Nephron (organoid): ENCODE results near the gene SEMA4B.

Experiments used
- H3K27ac Mint-ChIP-seq, 3 experiments: 2 replicates each; pipeline ENCODE4 v1.8.0; 2020; ENCODE audit warnings: mixed read lengths in 3 of 3, mild to moderate bottlenecking in 2 of 3, moderate library complexity in 1 of 3
- H3K27me3 Mint-ChIP-seq: 2 replicates; pipeline ENCODE4 v1.8.0; 2021; ENCODE audit warnings: low read depth, mild to moderate bottlenecking, moderate library complexity, mixed read lengths
- H3K36me3 Mint-ChIP-seq: 2 replicates; pipeline ENCODE4 v1.8.0; 2020; ENCODE audit warnings: low read depth, mixed read lengths
- H3K4me1 Mint-ChIP-seq: 2 replicates; pipeline ENCODE4 v1.8.0; 2020; ENCODE audit warnings: mixed read lengths
- H3K4me3 Mint-ChIP-seq, 3 experiments: 2 replicates each; pipeline ENCODE4 v1.8.0; 2020; ENCODE audit warnings: mild to moderate bottlenecking in 3 of 3, mixed read lengths in 3 of 3, moderate library complexity in 2 of 3
- H3K9me3 Mint-ChIP-seq: 2 replicates; pipeline ENCODE4 v1.8.0; 2020; ENCODE audit warnings: mixed read lengths
- CTCF ChIP-seq, 3 experiments: fragments of 200-600 bp; sonication (generic); IDR thresholded peaks; one replicate each; pipeline ENCODE4 v1.5.0; 2021; ENCODE audit warnings: antibody characterized with exemption in 3 of 3; ENCODE audit not compliant: unreplicated experiment in 3 of 3

Gene SEMA4B

DNA sequence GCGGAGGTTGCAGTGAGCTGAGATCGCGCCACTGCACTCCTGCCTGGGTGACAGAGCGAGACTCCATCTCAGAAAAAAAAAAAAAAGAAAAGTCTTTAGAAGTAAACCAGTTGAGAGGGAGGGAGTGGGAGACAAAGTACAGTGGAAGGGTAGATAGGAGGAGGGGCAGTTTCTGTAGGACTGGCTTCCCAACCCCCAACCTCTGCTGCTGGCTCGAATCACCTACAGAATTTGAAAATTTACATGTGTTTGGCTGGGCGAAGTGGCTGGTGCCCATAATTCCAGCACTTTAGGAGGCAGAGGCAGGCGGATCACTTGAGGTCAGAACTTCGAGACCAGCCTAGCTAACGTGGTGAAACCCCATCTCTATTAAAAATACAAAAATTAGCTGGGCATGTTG, 24.1 kb upstream of the SEMA4B start:
- no peak for TF ChIP-seq CTCF (IDR thresholded peaks at IDR 0.05; ENCODE audit: unreplicated experiment in 3 of 3)
- Mint-ChIP-seq H3K27ac (peak overlapping the region in 1 of 3 experiments; percentile 33), H3K27me3 (peaks cover 5% of the 10 kb centered on the region), H3K4me1 (peaks cover 20% of the 10 kb centered on the region), H3K4me3 (no peak overlapping the region), H3K36me3 (no peaks in the 10 kb centered on the region), H3K9me3 (no peaks in the 10 kb centered on the region)

GRCh38 chr15:90178468-90179435, 22.4 kb upstream of the SEMA4B start:
- H3K36me3 Mint-ChIP-seq, result no peaks in the 10 kb centered on the region
- H3K4me1 Mint-ChIP-seq, result peaks cover 19% of the 10 kb centered on the region
- peak overlapping the region in 1 of 3 experiments; percentile 14 for H3K27ac Mint-ChIP-seq

GRCh38 chr15:90181776-90182175, 19.4 kb upstream of the SEMA4B start:
- no peak for TF ChIP-seq CTCF (IDR thresholded peaks at IDR 0.05; ENCODE audit: unreplicated experiment in 3 of 3)
- H3K27ac Mint-ChIP-seq, result peak overlapping the region; percentile 63 to 80 (median 73)
- peak overlapping the region; percentile 37 to 61 (median 56) for H3K4me3 Mint-ChIP-seq
- H3K4me1 Mint-ChIP-seq, result peaks cover 22% of the 10 kb centered on the region
- H3K27me3 Mint-ChIP-seq, result peaks cover 5% of the 10 kb centered on the region
- H3K36me3 Mint-ChIP-seq, result no peaks in the 10 kb centered on the region
- H3K9me3 Mint-ChIP-seq, result no peaks in the 10 kb centered on the region

More at GRCh38 chr15:90178468-90179435, 22.4 kb upstream of the SEMA4B start:
- H3K27me3 Mint-ChIP-seq, result peaks cover 5% of the 10 kb centered on the region
- no peak overlapping the region for H3K4me3 Mint-ChIP-seq
- no peaks in the 10 kb centered on the region for H3K9me3 Mint-ChIP-seq
- no peak for TF ChIP-seq CTCF (IDR thresholded peaks at IDR 0.05; ENCODE audit: unreplicated experiment in 3 of 3)

DNA sequence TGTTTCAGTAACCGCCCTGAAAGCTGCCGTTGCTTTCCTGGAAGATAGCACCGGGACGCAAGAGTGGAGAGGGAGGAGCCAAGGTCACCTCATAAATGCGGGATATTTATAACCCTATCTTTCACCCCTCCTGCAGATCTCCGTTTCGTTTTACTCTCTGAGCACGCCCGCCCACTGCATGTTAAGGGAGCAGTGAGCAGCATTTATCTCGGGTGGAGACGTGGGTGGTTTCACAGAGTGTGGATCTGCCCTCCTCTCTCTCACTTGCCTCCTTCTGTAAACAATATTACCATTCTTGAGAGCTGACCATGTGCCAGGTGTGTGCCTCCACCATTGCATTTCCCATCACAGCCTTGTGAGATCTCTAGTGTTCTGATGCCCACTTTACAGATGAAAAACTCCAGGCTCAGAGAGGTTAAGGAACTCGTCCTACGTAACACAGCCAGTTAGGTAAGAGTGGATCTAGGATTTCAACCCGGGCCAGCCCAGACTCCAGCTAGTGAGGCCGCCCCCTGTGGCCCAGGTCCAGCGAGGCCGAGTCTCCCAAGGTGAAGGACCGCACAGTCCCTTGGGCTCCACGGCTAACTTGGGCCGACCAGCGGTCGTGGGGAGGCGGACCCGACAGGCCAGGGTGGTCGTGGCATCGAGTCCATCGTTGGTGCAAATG, 16.9 kb upstream of the SEMA4B start:
- Mint-ChIP-seq H3K36me3 (no peaks in the 10 kb centered on the region), H3K9me3 (no peaks in the 10 kb centered on the region), H3K4me3 (peak overlapping the region; percentile 76 to 86 (median 77)), H3K27ac (peak overlapping the region; percentile 88 to 95 (median 93)), H3K27me3 (peaks cover 4% of the 10 kb centered on the region), H3K4me1 (peaks cover 29% of the 10 kb centered on the region)
- no peak for TF ChIP-seq CTCF (IDR thresholded peaks at IDR 0.05; ENCODE audit: unreplicated experiment in 3 of 3)

- peak overlapping the region; percentile 76 to 79 (median 77) for H3K4me3 Mint-ChIP-seq
- H3K36me3 Mint-ChIP-seq, result no peaks in the 10 kb centered on the region
- no peaks in the 10 kb centered on the region for H3K27me3 Mint-ChIP-seq
- peak overlapping the region; percentile 84 to 89 (median 87) for H3K27ac Mint-ChIP-seq
- H3K4me1 Mint-ChIP-seq, result peaks cover 29% of the 10 kb centered on the region
- no peak for TF ChIP-seq CTCF (IDR thresholded peaks at IDR 0.05; ENCODE audit: unreplicated experiment in 3 of 3)
- no peaks in the 10 kb centered on the region for H3K9me3 Mint-ChIP-seq
These were observed 16.1 kb upstream of the SEMA4B start for GRCh38 chr15:90184786-90185704.
